Measurements from ENCODE around the gene COL23A1. TPM values are rescaled to one million over a fixed set of nuclear protein-coding genes. Genes with fewer than 3 reads are reported as not detected.

The COL23A1 gene
- total RNA-seq, 4 donors from 2014 or later, result 7.9 to 20.4 (median 12.0) TPM

GRCh38 chr5:178377583-178378270 lies 212.5 kb downstream of the COL23A1 start:
- Histone ChIP-seq H3K9me3 (no peaks in the 10 kb centered on the region), H3K27me3 (no peaks in the 10 kb centered on the region), H3K36me3 (no peaks in the 10 kb centered on the region), H3K27ac (no peak overlapping the region), H3K4me1 (no peaks in the 10 kb centered on the region), H3K4me3 (no peak overlapping the region)
- 95 to 96% methylated on average over 18 to 21 of the region's 21 CpGs for WGBS, 2 donors
- no peak for DNase-seq (ENCODE audit: low spot score in 2 of 2)
- TF ChIP-seq CTCF (IDR thresholded peaks at IDR 0.05), result no peak
- TF ChIP-seq EP300 (IDR thresholded peaks at IDR 0.05), result no peak
- TF ChIP-seq POLR2A (IDR thresholded peaks at IDR 0.05), result no peak

- Histone ChIP-seq H3K4me3 (no peak overlapping the region), H3K27ac (no peak overlapping the region), H3K9me3 (no peaks in the 10 kb centered on the region), H3K4me1 (peaks cover 0 to 6% (median 0%) of the 10 kb centered on the region in 4 donors), H3K36me3 (no peaks in the 10 kb centered on the region), H3K27me3 (no peaks in the 10 kb centered on the region)
- no peak for DNase-seq (ENCODE audit: low spot score in 2 of 2)
- TF ChIP-seq EP300 (IDR thresholded peaks at IDR 0.05), result no peak
- TF ChIP-seq CTCF (IDR thresholded peaks at IDR 0.05), result no peak
- TF ChIP-seq POLR2A (IDR thresholded peaks at IDR 0.05), result no peak
- WGBS, 2 donors, result 69 to 85% methylated on average over 19 of the region's 19 CpGs
Measured at GRCh38 chr5:178376921-178377582, 213.1 kb downstream of the COL23A1 start.

- H3K4me3 ChIP-seq, result no peak overlapping the region
- 94% methylated on average over 13 of the region's 13 CpGs for WGBS, 2 donors
- no peak overlapping the region for H3K27ac ChIP-seq
- no peaks in the 10 kb centered on the region for H3K36me3 ChIP-seq
- no peak for TF ChIP-seq POLR2A (IDR thresholded peaks at IDR 0.05)
- TF ChIP-seq EP300 (IDR thresholded peaks at IDR 0.05), result no peak
- TF ChIP-seq CTCF (IDR thresholded peaks at IDR 0.05), result no peak
- no peaks in the 10 kb centered on the region for H3K27me3 ChIP-seq
- peaks cover 0 to 1% (median 0%) of the 10 kb centered on the region in 4 donors for H3K9me3 ChIP-seq
- DNase-seq (ENCODE audit: low spot score in 2 of 2), result no peak
- H3K4me1 ChIP-seq, result peaks cover 0 to 16% (median 3%) of the 10 kb centered on the region in 4 donors
Measured at GRCh38 chr5:178375348-178375747, 214.8 kb downstream of the COL23A1 start.

- H3K9me3 ChIP-seq, result peaks cover 0 to 14% (median 0%) of the 10 kb centered on the region in 4 donors
- WGBS, 2 donors, result 92 to 93% methylated on average over 16 of the region's 16 CpGs
Measured at GRCh38 chr5:178373711-178374110, 216.5 kb downstream of the COL23A1 start.

More at GRCh38 chr5:178373711-178374110, 216.5 kb downstream of the COL23A1 start:
- DNase-seq (ENCODE audit: low spot score in 2 of 2), result no peak
- Histone ChIP-seq H3K4me1 (peaks cover 0 to 16% (median 3%) of the 10 kb centered on the region in 4 donors), H3K36me3 (no peaks in the 10 kb centered on the region), H3K27ac (no peak overlapping the region), H3K27me3 (no peaks in the 10 kb centered on the region), H3K4me3 (no peak overlapping the region)
- no peak for TF ChIP-seq CTCF (IDR thresholded peaks at IDR 0.05)
- no peak for TF ChIP-seq POLR2A (IDR thresholded peaks at IDR 0.05)
- no peak for TF ChIP-seq EP300 (IDR thresholded peaks at IDR 0.05)

All from tibial nerve (tissue), 4 donors.